Memory B cell (primary cell): ENCODE results near the gene PDZRN4.

Experiments
- ATAC-seq: fragments of 150-1000 bp; cut with Tn5 transposase; 2 replicates; pipeline ENCODE4 v1.10.0; 2021; ENCODE audit warnings: low read depth, mild to moderate bottlenecking, moderate library complexity
- DNase-seq, 2 donors: peaks; one replicate each; pipeline ENCODE4 v3.0.0; 2022; ENCODE audit warnings: low spot score in 2 of 2
- H3K27ac Mint-ChIP-seq: one replicate; pipeline ENCODE4 v1.8.0; 2022; ENCODE audit warnings: mild to moderate bottlenecking, moderate library complexity, mixed read lengths
- H3K27me3 Mint-ChIP-seq: one replicate; pipeline ENCODE4 v1.8.0; 2022; ENCODE audit warnings: mixed read lengths
- H3K36me3 Mint-ChIP-seq: one replicate; pipeline ENCODE4 v1.8.0; 2022; ENCODE audit warnings: mild to moderate bottlenecking, mixed read lengths
- H3K4me1 Mint-ChIP-seq: one replicate; pipeline ENCODE4 v1.8.0; 2022; ENCODE audit warnings: mixed read lengths
- H3K4me3 Mint-ChIP-seq: one replicate; pipeline ENCODE4 v1.8.0; 2022; ENCODE audit warnings: mild to moderate bottlenecking, moderate library complexity, mixed read lengths
- H3K9me3 Mint-ChIP-seq: one replicate; pipeline ENCODE4 v1.8.0; 2022; ENCODE audit warnings: mixed read lengths

Gene PDZRN4

GRCh38 chr12:41474001-41474400 is 285.9 kb downstream of the PDZRN4 start:
- Mint-ChIP-seq H3K27me3 (peaks cover 5% of the 10 kb centered on the region), H3K4me3 (no peak overlapping the region), H3K27ac (no peak overlapping the region), H3K9me3 (no peaks in the 10 kb centered on the region), H3K4me1 (no peaks in the 10 kb centered on the region), H3K36me3 (peaks cover 2% of the 10 kb centered on the region)
- no peak for DNase-seq
- ATAC-seq, result no peak

- no peak for DNase-seq
- Mint-ChIP-seq H3K9me3 (no peaks in the 10 kb centered on the region), H3K27ac (no peak overlapping the region), H3K4me3 (no peak overlapping the region), H3K4me1 (no peaks in the 10 kb centered on the region), H3K27me3 (peaks cover 3% of the 10 kb centered on the region), H3K36me3 (peaks cover 2% of the 10 kb centered on the region)
- ATAC-seq, result no peak
Measured at GRCh38 chr12:41476499-41477439, 288.6 kb downstream of the PDZRN4 start.

- Mint-ChIP-seq H3K4me3 (no peak overlapping the region), H3K36me3 (peaks cover 2% of the 10 kb centered on the region)
Measured at GRCh38 chr12:41479426-41479825, 291.3 kb downstream of the PDZRN4 start.

GRCh38 chr12:41485203-41485602 is 297.1 kb downstream of the PDZRN4 start:
- ATAC-seq (no peak), DNase-seq (no peak)
- no peaks in the 10 kb centered on the region for H3K9me3 Mint-ChIP-seq
- no peaks in the 10 kb centered on the region for H3K36me3 Mint-ChIP-seq
- no peak overlapping the region for H3K27ac Mint-ChIP-seq
- no peak overlapping the region for H3K4me3 Mint-ChIP-seq
- H3K27me3 Mint-ChIP-seq, result peaks cover 5% of the 10 kb centered on the region
- H3K4me1 Mint-ChIP-seq, result no peaks in the 10 kb centered on the region

More at GRCh38 chr12:41479426-41479825, 291.3 kb downstream of the PDZRN4 start:
- DNase-seq, result no peak
- Mint-ChIP-seq H3K9me3 (no peaks in the 10 kb centered on the region), H3K27me3 (peaks cover 2% of the 10 kb centered on the region), H3K4me1 (no peaks in the 10 kb centered on the region), H3K27ac (no peak overlapping the region)
- no peak for ATAC-seq

GRCh38 chr12:41486718-41487117 is 298.6 kb downstream of the PDZRN4 start:
- ATAC-seq (no peak), DNase-seq (no peak)
- Mint-ChIP-seq H3K9me3 (no peaks in the 10 kb centered on the region), H3K4me3 (no peak overlapping the region), H3K27ac (no peak overlapping the region), H3K27me3 (peaks cover 4% of the 10 kb centered on the region), H3K36me3 (no peaks in the 10 kb centered on the region), H3K4me1 (no peaks in the 10 kb centered on the region)

GRCh38 chr12:41496009-41496408 is 307.9 kb downstream of the PDZRN4 start:
- no peaks in the 10 kb centered on the region for H3K36me3 Mint-ChIP-seq
- H3K27ac Mint-ChIP-seq, result no peak overlapping the region
- no peaks in the 10 kb centered on the region for H3K9me3 Mint-ChIP-seq
- no peaks in the 10 kb centered on the region for H3K4me1 Mint-ChIP-seq
- H3K4me3 Mint-ChIP-seq, result no peak overlapping the region
- DNase-seq (no peak), ATAC-seq (no peak)
- peaks cover 1% of the 10 kb centered on the region for H3K27me3 Mint-ChIP-seq

GRCh38 chr12:41497409-41497808 is 309.3 kb downstream of the PDZRN4 start:
- DNase-seq, result no peak
- H3K9me3 Mint-ChIP-seq, result no peaks in the 10 kb centered on the region
- H3K27me3 Mint-ChIP-seq, result peaks cover 1% of the 10 kb centered on the region
- no peak overlapping the region for H3K4me3 Mint-ChIP-seq
- no peaks in the 10 kb centered on the region for H3K36me3 Mint-ChIP-seq
- no peaks in the 10 kb centered on the region for H3K4me1 Mint-ChIP-seq
- ATAC-seq, result no peak
- H3K27ac Mint-ChIP-seq, result no peak overlapping the region

- DNase-seq (no peak), ATAC-seq (no peak)
- H3K27me3 Mint-ChIP-seq, result no peaks in the 10 kb centered on the region
- no peaks in the 10 kb centered on the region for H3K4me1 Mint-ChIP-seq
- no peaks in the 10 kb centered on the region for H3K36me3 Mint-ChIP-seq
- H3K9me3 Mint-ChIP-seq, result no peaks in the 10 kb centered on the region
- H3K27ac Mint-ChIP-seq, result no peak overlapping the region
- H3K4me3 Mint-ChIP-seq, result no peak overlapping the region
Measured at GRCh38 chr12:41504976-41505375, 316.9 kb downstream of the PDZRN4 start.

- H3K27ac Mint-ChIP-seq, result no peak overlapping the region
- no peaks in the 10 kb centered on the region for H3K9me3 Mint-ChIP-seq
- DNase-seq, result no peak
- H3K4me1 Mint-ChIP-seq, result peaks cover 3% of the 10 kb centered on the region
- no peak for ATAC-seq
- peaks cover under 1% of the 10 kb centered on the region for H3K27me3 Mint-ChIP-seq
- no peak overlapping the region for H3K4me3 Mint-ChIP-seq
- H3K36me3 Mint-ChIP-seq, result no peaks in the 10 kb centered on the region
Measured at GRCh38 chr12:41507286-41507685, 319.2 kb downstream of the PDZRN4 start.

- H3K4me1 Mint-ChIP-seq, result peaks cover 4% of the 10 kb centered on the region
- no peak overlapping the region for H3K27ac Mint-ChIP-seq
- peaks cover 1% of the 10 kb centered on the region for H3K27me3 Mint-ChIP-seq
- no peaks in the 10 kb centered on the region for H3K36me3 Mint-ChIP-seq
- DNase-seq (no peak), ATAC-seq (no peak)
- no peak overlapping the region for H3K4me3 Mint-ChIP-seq
- H3K9me3 Mint-ChIP-seq, result no peaks in the 10 kb centered on the region
Measured at GRCh38 chr12:41509271-41510055, 321.3 kb downstream of the PDZRN4 start.

GRCh38 chr12:41510470-41510869 is 322.4 kb downstream of the PDZRN4 start:
- Mint-ChIP-seq H3K9me3 (no peaks in the 10 kb centered on the region), H3K4me1 (peaks cover 4% of the 10 kb centered on the region), H3K27ac (no peak overlapping the region), H3K36me3 (no peaks in the 10 kb centered on the region), H3K27me3 (peaks cover 1% of the 10 kb centered on the region), H3K4me3 (no peak overlapping the region)
- ATAC-seq (peak; percentile 80), DNase-seq (no peak)

GRCh38 chr12:41511247-41511646 is 323.1 kb downstream of the PDZRN4 start:
- Mint-ChIP-seq H3K9me3 (no peaks in the 10 kb centered on the region), H3K4me3 (no peak overlapping the region), H3K27ac (no peak overlapping the region), H3K27me3 (peaks cover 1% of the 10 kb centered on the region), H3K36me3 (no peaks in the 10 kb centered on the region), H3K4me1 (peaks cover 4% of the 10 kb centered on the region)
- DNase-seq (no peak), ATAC-seq (no peak)

GRCh38 chr12:41512497-41512896 is 324.4 kb downstream of the PDZRN4 start:
- no peaks in the 10 kb centered on the region for H3K9me3 Mint-ChIP-seq
- H3K4me1 Mint-ChIP-seq, result peaks cover 4% of the 10 kb centered on the region
- H3K36me3 Mint-ChIP-seq, result no peaks in the 10 kb centered on the region
- ATAC-seq (no peak), DNase-seq (no peak)
- no peak overlapping the region for H3K4me3 Mint-ChIP-seq
- no peak overlapping the region for H3K27ac Mint-ChIP-seq
- H3K27me3 Mint-ChIP-seq, result peaks cover 1% of the 10 kb centered on the region

GRCh38 chr12:41514021-41514777 is 326.1 kb downstream of the PDZRN4 start:
- H3K36me3 Mint-ChIP-seq, result no peaks in the 10 kb centered on the region
- peaks cover 4% of the 10 kb centered on the region for H3K4me1 Mint-ChIP-seq
- H3K4me3 Mint-ChIP-seq, result no peak overlapping the region
- no peaks in the 10 kb centered on the region for H3K9me3 Mint-ChIP-seq
- ATAC-seq (no peak), DNase-seq (no peak)
- H3K27me3 Mint-ChIP-seq, result peaks cover 1% of the 10 kb centered on the region
- H3K27ac Mint-ChIP-seq, result no peak overlapping the region
